HepG2 (cell line): ENCODE results near the gene LITAFD. TPM values are rescaled to one million over a fixed set of nuclear protein-coding genes. Genes with fewer than 3 reads are reported as not detected.
A peak's percentile ranks its signal among the peaks of the same experiment; 100 is the strongest.

Experiments
- ATF7-NPFF ChIP-seq: sonication (generic); formaldehyde crosslinking; IDR thresholded peaks from 2 replicates; pipeline ENCODE4 v1.8.1; 2023; ENCODE audit warnings: mild to moderate bottlenecking, low read depth, missing genetic modification reagents, moderate library complexity
- CBFB ChIP-seq: sonication (generic); formaldehyde crosslinking; IDR thresholded peaks from 2 replicates; pipeline ENCODE4 v1.4.0; 2020; ENCODE audit warnings: missing genetic modification reagents
- DNMT3B ChIP-seq: conservative IDR thresholded peaks from 2 replicates; pipeline ENCODE4 v1.6.1; 2016; ENCODE audit warnings: missing biosample characterization, control low read depth
- FIP1L1 ChIP-seq: fragments of 200-400 bp; formaldehyde crosslinking; IDR thresholded peaks from 2 replicates; pipeline ENCODE4 v1.6.1; 2018; ENCODE audit warnings: low read depth, mild to moderate bottlenecking, low read length, moderate library complexity, borderline replicate concordance; ENCODE audit not compliant: insufficient read depth
- ISX ChIP-seq: sonication (generic); formaldehyde crosslinking; conservative IDR thresholded peaks from 2 replicates; pipeline ENCODE4 v1.5.0; 2020; ENCODE audit warnings: missing genetic modification reagents
- KMT2B ChIP-seq: IDR thresholded peaks from 2 replicates; pipeline ENCODE4 v1.6.1; 2016; ENCODE audit warnings: missing genetic modification reagents, missing compliant biosample characterization
- MIER2 ChIP-seq: IDR thresholded peaks from 2 replicates; pipeline ENCODE4 v1.6.1; 2016; ENCODE audit warnings: missing biosample characterization, missing genetic modification reagents
- MIXL1 ChIP-seq: IDR thresholded peaks from 2 replicates; pipeline ENCODE4 v1.6.1; 2016
- PRPF4 ChIP-seq: fragments of 200-400 bp; formaldehyde crosslinking; IDR thresholded peaks from 2 replicates; pipeline ENCODE4 v1.6.1; 2016; ENCODE audit warnings: low read length, low read depth; ENCODE audit not compliant: poor library complexity, severe bottlenecking
- SIX4 ChIP-seq: sonication (generic); formaldehyde crosslinking; IDR thresholded peaks from 2 replicates; pipeline ENCODE4 v1.4.0; 2020; ENCODE audit warnings: missing genetic modification reagents
- SNAI1 ChIP-seq: sonication (generic); formaldehyde crosslinking; IDR thresholded peaks from 2 replicates; pipeline ENCODE4 v1.5.0; 2020; ENCODE audit warnings: mild to moderate bottlenecking, missing genetic modification reagents, borderline replicate concordance
- SOX13 ChIP-seq, 3 experiments: fragments of 450-650 bp in 1 of 3; sonication (generic) in 1 of 3; formaldehyde crosslinking in 1 of 3; IDR thresholded peaks in 2 of 3; conservative IDR thresholded peaks in 1 of 3; 2 replicates each; pipeline versions ENCODE4 v1.5.0 to v1.6.1; 2016 to 2020; ENCODE audit warnings: antibody characterized with exemption in 1 of 3, mild to moderate bottlenecking in 1 of 3, missing compliant biosample characterization in 1 of 3, missing genetic modification reagents in 1 of 3, moderate library complexity in 1 of 3
- STAT5B ChIP-seq: sonication (generic); formaldehyde crosslinking; IDR thresholded peaks from 2 replicates; pipeline ENCODE4 v1.4.0; 2020; ENCODE audit warnings: missing genetic modification reagents
- TSC22D2 ChIP-seq: sonication (generic); formaldehyde crosslinking; IDR thresholded peaks from 2 replicates; pipeline ENCODE4 v1.5.1; 2020; ENCODE audit warnings: missing genetic modification reagents, mild to moderate bottlenecking, borderline replicate concordance
- ZFP37 ChIP-seq: sonication (generic); formaldehyde crosslinking; IDR thresholded peaks from 2 replicates; pipeline ENCODE4 v1.4.0; 2020; ENCODE audit warnings: missing genetic modification reagents, borderline replicate concordance
- ZNF121 ChIP-seq: sonication (generic); formaldehyde crosslinking; IDR thresholded peaks from 2 replicates; pipeline ENCODE4 v1.5.0; 2020; ENCODE audit warnings: mild to moderate bottlenecking, missing genetic modification reagents
- ZNF256 ChIP-seq: sonication (generic); formaldehyde crosslinking; conservative IDR thresholded peaks from 2 replicates; pipeline ENCODE4 v1.4.0; 2020; ENCODE audit warnings: missing genetic modification reagents
- ZNF605 ChIP-seq: sonication (generic); formaldehyde crosslinking; IDR thresholded peaks from 2 replicates; pipeline ENCODE4 v1.8.0; 2022; ENCODE audit warnings: mild to moderate bottlenecking, missing genetic modification reagents
- ZNF7 ChIP-seq: IDR thresholded peaks from 2 replicates; pipeline ENCODE4 v1.6.1; 2016; ENCODE audit warnings: missing biosample characterization, missing genetic modification reagents
- polyA plus RNA-seq, 8 experiments: library from polyadenylated mRNA; depleted of rRNA in 3 of 8; stranded (reverse) in 7 of 8; unstranded in 1 of 8; fragments of >200 nt; fragmentation: Illumina TruSeq in 4 of 8; extraction: Trizol in 4 of 8; gene quantifications; 2 replicates each; pipeline versions ENCODE4 v1.2.1 to v1.2.3, GENCODE V29; 2011 to 2016; ENCODE audit warnings: low read depth in 4 of 8, missing spikeins in 1 of 8, mixed read lengths in 1 of 8; ENCODE audit not compliant: insufficient read depth in 1 of 8
- total RNA-seq, 5 experiments: library from RNA; depleted of rRNA; stranded (reverse); fragments of >200 nt; fragmentation: Illumina TruSeq; extraction: Trizol; gene quantifications; 2 replicates each; pipeline ENCODE4 v1.2.3, GENCODE V29; 2016; ENCODE audit warnings: low read depth in 1 of 5
- TF ChIP-seq, protein P1 (sequence below): sonication (generic); formaldehyde crosslinking; IDR thresholded peaks from 2 replicates; pipeline ENCODE4 v1.4.0; 2020; ENCODE audit warnings: missing genetic modification reagents
- TF ChIP-seq, protein P2 (sequence below): sonication (generic); formaldehyde crosslinking; IDR thresholded peaks from 2 replicates; pipeline ENCODE4 v1.4.0; 2020; ENCODE audit warnings: missing genetic modification reagents
- TF ChIP-seq, protein P3 (sequence below): sonication (generic); formaldehyde crosslinking; IDR thresholded peaks from 2 replicates; pipeline ENCODE4 v1.4.0; 2020; ENCODE audit warnings: missing genetic modification reagents, borderline replicate concordance
- TF ChIP-seq, protein P4 (sequence below): sonication (generic); formaldehyde crosslinking; IDR thresholded peaks from 2 replicates; pipeline ENCODE4 v1.8.0; 2022; ENCODE audit warnings: missing genetic modification reagents, low read depth, mild to moderate bottlenecking, borderline replicate concordance
- TF ChIP-seq, protein P5 (sequence below): sonication (generic); formaldehyde crosslinking; IDR thresholded peaks from 2 replicates; pipeline ENCODE4 v1.8.1; 2023; ENCODE audit warnings: mild to moderate bottlenecking, missing genetic modification reagents, borderline replicate concordance

Gene LITAFD
- total and polyA plus RNA-seq, 2 of the 13 experiments (the other 11 are each of a cell fraction or from before 2014, with no cell fraction given): not detected

DNA sequence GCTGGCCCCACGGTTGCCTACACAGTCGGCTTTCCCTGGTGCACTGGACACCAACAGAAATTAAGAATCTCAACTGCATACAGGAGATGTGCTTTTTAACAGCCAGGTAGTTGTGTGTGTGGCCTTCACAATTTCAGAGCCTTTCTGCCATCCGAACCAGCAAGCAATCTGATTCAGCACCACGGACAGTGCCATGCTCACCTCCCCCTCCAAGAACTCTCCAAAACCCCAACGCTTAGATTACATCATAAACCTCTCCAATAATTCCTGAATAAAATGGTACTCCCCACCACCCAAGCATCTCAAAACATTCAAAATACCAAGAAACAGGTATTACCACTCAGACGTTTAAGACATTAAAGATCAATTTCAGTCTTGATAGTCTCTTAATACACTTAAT lies 49.7 kb downstream of the LITAFD start (continued):
- TF ChIP-seq, protein P1, sequence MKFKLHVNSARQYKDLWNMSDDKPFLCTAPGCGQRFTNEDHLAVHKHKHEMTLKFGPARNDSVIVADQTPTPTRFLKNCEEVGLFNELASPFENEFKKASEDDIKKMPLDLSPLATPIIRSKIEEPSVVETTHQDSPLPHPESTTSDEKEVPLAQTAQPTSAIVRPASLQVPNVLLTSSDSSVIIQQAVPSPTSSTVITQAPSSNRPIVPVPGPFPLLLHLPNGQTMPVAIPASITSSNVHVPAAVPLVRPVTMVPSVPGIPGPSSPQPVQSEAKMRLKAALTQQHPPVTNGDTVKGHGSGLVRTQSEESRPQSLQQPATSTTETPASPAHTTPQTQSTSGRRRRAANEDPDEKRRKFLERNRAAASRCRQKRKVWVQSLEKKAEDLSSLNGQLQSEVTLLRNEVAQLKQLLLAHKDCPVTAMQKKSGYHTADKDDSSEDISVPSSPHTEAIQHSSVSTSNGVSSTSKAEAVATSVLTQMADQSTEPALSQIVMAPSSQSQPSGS (CRISPR knock-in tag): peak; percentile 54; the same call in 1 of the 2 replicates
- 0 out of 2 replicates have a peak, but pooled peaks have one; percentile 60 for TF ChIP-seq KMT2B (CRISPR knock-in tag)
- peak; percentile 76 for TF ChIP-seq SIX4
- peak; percentile 73 for TF ChIP-seq ZNF605 (CRISPR knock-in tag)
- TF ChIP-seq ISX: 0 out of 2 replicates have a peak, but pooled peaks have one; percentile 62
- TF ChIP-seq TSC22D2 (CRISPR knock-in tag): peak; percentile 95; the same call in 1 of the 2 replicates
- no peak for TF ChIP-seq FIP1L1
- TF ChIP-seq MIER2 (CRISPR knock-in tag): peak; percentile 99
- TF ChIP-seq DNMT3B (CRISPR knock-in tag): peak; percentile 95; the same call in 1 of the 2 replicates
- TF ChIP-seq, protein P2, sequence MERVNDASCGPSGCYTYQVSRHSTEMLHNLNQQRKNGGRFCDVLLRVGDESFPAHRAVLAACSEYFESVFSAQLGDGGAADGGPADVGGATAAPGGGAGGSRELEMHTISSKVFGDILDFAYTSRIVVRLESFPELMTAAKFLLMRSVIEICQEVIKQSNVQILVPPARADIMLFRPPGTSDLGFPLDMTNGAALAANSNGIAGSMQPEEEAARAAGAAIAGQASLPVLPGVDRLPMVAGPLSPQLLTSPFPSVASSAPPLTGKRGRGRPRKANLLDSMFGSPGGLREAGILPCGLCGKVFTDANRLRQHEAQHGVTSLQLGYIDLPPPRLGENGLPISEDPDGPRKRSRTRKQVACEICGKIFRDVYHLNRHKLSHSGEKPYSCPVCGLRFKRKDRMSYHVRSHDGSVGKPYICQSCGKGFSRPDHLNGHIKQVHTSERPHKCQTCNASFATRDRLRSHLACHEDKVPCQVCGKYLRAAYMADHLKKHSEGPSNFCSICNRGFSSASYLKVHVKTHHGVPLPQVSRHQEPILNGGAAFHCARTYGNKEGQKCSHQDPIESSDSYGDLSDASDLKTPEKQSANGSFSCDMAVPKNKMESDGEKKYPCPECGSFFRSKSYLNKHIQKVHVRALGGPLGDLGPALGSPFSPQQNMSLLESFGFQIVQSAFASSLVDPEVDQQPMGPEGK (CRISPR knock-in tag): peak; percentile 64
- peak; percentile 13 for TF ChIP-seq PRPF4
- no peak for TF ChIP-seq ZNF121 (CRISPR knock-in tag)
- TF ChIP-seq, protein P3, sequence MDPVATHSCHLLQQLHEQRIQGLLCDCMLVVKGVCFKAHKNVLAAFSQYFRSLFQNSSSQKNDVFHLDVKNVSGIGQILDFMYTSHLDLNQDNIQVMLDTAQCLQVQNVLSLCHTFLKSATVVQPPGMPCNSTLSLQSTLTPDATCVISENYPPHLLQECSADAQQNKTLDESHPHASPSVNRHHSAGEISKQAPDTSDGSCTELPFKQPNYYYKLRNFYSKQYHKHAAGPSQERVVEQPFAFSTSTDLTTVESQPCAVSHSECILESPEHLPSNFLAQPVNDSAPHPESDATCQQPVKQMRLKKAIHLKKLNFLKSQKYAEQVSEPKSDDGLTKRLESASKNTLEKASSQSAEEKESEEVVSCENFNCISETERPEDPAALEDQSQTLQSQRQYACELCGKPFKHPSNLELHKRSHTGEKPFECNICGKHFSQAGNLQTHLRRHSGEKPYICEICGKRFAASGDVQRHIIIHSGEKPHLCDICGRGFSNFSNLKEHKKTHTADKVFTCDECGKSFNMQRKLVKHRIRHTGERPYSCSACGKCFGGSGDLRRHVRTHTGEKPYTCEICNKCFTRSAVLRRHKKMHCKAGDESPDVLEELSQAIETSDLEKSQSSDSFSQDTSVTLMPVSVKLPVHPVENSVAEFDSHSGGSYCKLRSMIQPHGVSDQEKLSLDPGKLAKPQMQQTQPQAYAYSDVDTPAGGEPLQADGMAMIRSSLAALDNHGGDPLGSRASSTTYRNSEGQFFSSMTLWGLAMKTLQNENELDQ (CRISPR knock-in tag): peak; percentile 75; the same call in 1 of the 2 replicates
- TF ChIP-seq MIXL1 (CRISPR knock-in tag): peak; percentile 57; the same call in 1 of the 2 replicates
- TF ChIP-seq ZNF256 (CRISPR knock-in tag): no peak
- peak; percentile 62; the same call in 1 of the 2 replicates for TF ChIP-seq ATF7-NPFF (CRISPR knock-in tag)
- TF ChIP-seq, protein P4, sequence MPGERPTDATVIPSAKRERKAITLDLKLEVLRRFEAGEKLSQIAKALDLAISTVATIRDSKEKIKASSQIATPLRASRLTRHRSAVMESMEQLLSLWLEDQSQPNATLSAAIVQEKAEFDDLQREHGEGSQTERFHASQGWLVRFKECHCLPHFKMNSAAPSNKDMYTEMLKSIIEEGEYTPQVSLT: no peak
- TF ChIP-seq CBFB (CRISPR knock-in tag): no peak
- TF ChIP-seq, protein P5, sequence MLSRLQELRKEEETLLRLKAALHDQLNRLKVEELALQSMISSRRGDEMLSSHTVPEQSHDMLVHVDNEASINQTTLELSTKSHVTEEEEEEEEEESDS (CRISPR knock-in tag): peak; percentile 82; the same call in 1 of the 2 replicates
- peak; percentile 92; the same call in 1 of the 2 replicates for TF ChIP-seq ZFP37
- peak; percentile 11; the same call in 1 of the 2 replicates for TF ChIP-seq ZNF7 (CRISPR knock-in tag)
- TF ChIP-seq STAT5B (CRISPR knock-in tag): 0 out of 2 replicates have a peak, but pooled peaks have one; percentile 64
- TF ChIP-seq SOX13 (IDR thresholded peaks at IDR 0.05): no peak
- TF ChIP-seq SOX13 (CRISPR knock-in tag; conservative IDR thresholded peaks at IDR 0.05 in 1 of 2, IDR thresholded peaks at IDR 0.05 in 1 of 2): peak in 1 of 2 experiments; percentile 42; a peak in 1 of 4 replicates
- no peak; the same call in 1 of the 2 replicates for TF ChIP-seq SNAI1
